Measurements from ENCODE around the gene TBC1D20.

GRCh38 chr20:427401-427800 is 34.9 kb downstream of the TBC1D20 start:
- no peak for TF ChIP-seq EZH2 (IDR thresholded peaks at IDR 0.05; ENCODE audit: insufficient read depth, poor library complexity, severe bottlenecking)
- TF ChIP-seq EZH2phosphoT487 (IDR thresholded peaks at IDR 0.05; ENCODE audit: insufficient read depth, low read depth), result no peak

Measured in GM23248 (cell line).